Endothelial cell of umbilical vein (primary cell): ENCODE data around the gene IGSF9B. TPM values are rescaled to one million over a fixed set of nuclear protein-coding genes. Genes with fewer than 3 reads are reported as not detected.

Source experiments
- BruUV-seq: library from RNA; stranded (reverse); fragments of 400-500 nt; replicated peaks from 2 replicates; lab custom pipeline; 2021; lab: Mats Ljungman, UMichigan
- CTCF ChIA-PET: fragments of 300-600, 350-600 bp; sonication (Branson Sonifier 250); formaldehyde crosslinking; loops from one replicate; lab custom pipeline; 2021; ENCODE audit warnings: antibody characterized with exemption, inconsistent platforms; lab: Charles Lee
- POLR2A ChIA-PET: fragments of 300-600, 350-600 bp; sonication (Branson Sonifier 250); formaldehyde crosslinking; loops from one replicate; lab custom pipeline; 2021; ENCODE audit warnings: antibody characterized with exemption, inconsistent platforms; lab: Charles Lee
- DNase-seq: peaks from one replicate; pipeline ENCODE4 v3.0.0-alpha.2; 2011; ENCODE audit warnings: low read depth, low spot score
- FAIRE-seq: peaks from 2 replicates; lab custom pipeline; 2011; peaks lifted over from hg19 to GRCh38; lab: Jason Lieb, UNC
- H2AFZ ChIP-seq: 2 replicates; pipeline ENCODE4 v1.6.0; 2012; ENCODE audit warnings: low read depth, low read length, control low read depth, inconsistent platforms
- H3K27ac ChIP-seq: 2 replicates; pipeline ENCODE4 v1.5.1; 2011; ENCODE audit warnings: low read depth, mild to moderate bottlenecking, control low read depth, low read length, moderate library complexity; ENCODE audit not compliant: insufficient read depth
- H3K27me3 ChIP-seq, 2 experiments: 2 replicates each; pipeline versions ENCODE4 v1.6.0 to v1.6.1; 2011; ENCODE audit warnings: low read length in 2 of 2, mixed read lengths in 1 of 2; ENCODE audit not compliant: control insufficient read depth in 2 of 2, insufficient read depth in 2 of 2
- H3K36me3 ChIP-seq, 2 experiments: 2 replicates in 1 of 2; 3 replicates in 1 of 2; pipeline ENCODE4 v1.5.1; 2011; ENCODE audit warnings: low read length in 2 of 2, mild to moderate bottlenecking in 1 of 2, moderate library complexity in 1 of 2; ENCODE audit not compliant: control insufficient read depth in 2 of 2, insufficient read depth in 2 of 2; ENCODE audit errors: extremely low read depth in 1 of 2
- H3K4me1 ChIP-seq: 3 replicates; pipeline ENCODE4 v1.5.1; 2011; ENCODE audit warnings: mild to moderate bottlenecking, low read length; ENCODE audit not compliant: control insufficient read depth, insufficient read depth; ENCODE audit errors: extremely low read depth
- H3K4me2 ChIP-seq: 2 replicates; pipeline ENCODE4 v1.6.1; 2011; ENCODE audit warnings: low read length, control low read depth, mixed read lengths; ENCODE audit not compliant: insufficient read depth
- H3K4me3 ChIP-seq, 3 experiments: fragments of 200-600 bp in 1 of 3; sonication (generic), shearing (Covaris generic) in 1 of 3; replicated peaks in 1 of 3; 2 replicates each; pipeline ENCODE4 v1.5.1; 2011 to 2016; ENCODE audit warnings: control low read depth in 3 of 3, low read length in 3 of 3, mild to moderate bottlenecking in 2 of 3, inconsistent platforms in 1 of 3, low read depth in 1 of 3, moderate library complexity in 1 of 3; ENCODE audit not compliant: insufficient read depth in 1 of 3
- H3K79me2 ChIP-seq: 2 replicates; pipeline ENCODE4 v1.6.0; 2012; ENCODE audit warnings: low read length, inconsistent platforms; ENCODE audit not compliant: control insufficient read depth, insufficient read depth
- H3K9ac ChIP-seq: replicated peaks from 2 replicates; pipeline ENCODE3; 2011; ENCODE audit warnings: low read length, control low read depth; ENCODE audit not compliant: insufficient read depth; ENCODE audit errors: extremely low read depth
- H3K9me1 ChIP-seq: replicated peaks from 3 replicates; pipeline ENCODE4 v1.6.0; 2011; ENCODE audit warnings: mild to moderate bottlenecking, low read length; ENCODE audit not compliant: control insufficient read depth, insufficient read depth; ENCODE audit errors: extremely low read depth
- H3K9me3 ChIP-seq: replicated peaks from 2 replicates; pipeline ENCODE4 v1.5.1; 2012; ENCODE audit warnings: low read length, inconsistent platforms; ENCODE audit not compliant: control insufficient read depth, insufficient read depth
- H4K20me1 ChIP-seq: replicated peaks from 2 replicates; pipeline ENCODE3; 2011; ENCODE audit warnings: mild to moderate bottlenecking, low read length; ENCODE audit not compliant: control insufficient read depth, insufficient read depth; ENCODE audit errors: extremely low read depth
- EZH2 ChIP-seq: IDR thresholded peaks from 2 replicates; pipeline ENCODE4 v1.6.1; 2012; ENCODE audit warnings: borderline replicate concordance, low read depth, mild to moderate bottlenecking, moderate library complexity, low read length, inconsistent platforms; ENCODE audit not compliant: severe bottlenecking
- FOS ChIP-seq: IDR thresholded peaks from 2 replicates; pipeline ENCODE4 v1.6.1; 2011; ENCODE audit warnings: mild to moderate bottlenecking, low read length, moderate library complexity, borderline replicate concordance; ENCODE audit not compliant: insufficient read depth
- GATA2 ChIP-seq: IDR thresholded peaks from 2 replicates; pipeline ENCODE4 v1.7.0; 2011; ENCODE audit warnings: low read depth, mild to moderate bottlenecking, moderate library complexity, mixed read lengths, low read length; ENCODE audit not compliant: insufficient read length, insufficient read depth
- JUN ChIP-seq: IDR thresholded peaks from 2 replicates; pipeline ENCODE4 v1.6.1; 2011; ENCODE audit warnings: borderline replicate concordance, low read depth; ENCODE audit not compliant: insufficient read length, insufficient read depth
- MAX ChIP-seq: IDR thresholded peaks from 2 replicates; pipeline ENCODE4 v1.6.1; 2011; ENCODE audit not compliant: insufficient read depth, insufficient read length
- MYC ChIP-seq: IDR thresholded peaks from one replicate; pipeline ENCODE4 v1.6.1; 2011; ENCODE audit warnings: mild to moderate bottlenecking, low read depth, low read length
- POLR2A ChIP-seq: IDR thresholded peaks from 2 replicates; pipeline ENCODE4 v1.6.1; 2012; ENCODE audit warnings: low read depth, mild to moderate bottlenecking, control low read depth, low read length
- POLR2AphosphoS5 ChIP-seq: IDR thresholded peaks from 2 replicates; pipeline ENCODE4 v1.6.1; 2012; ENCODE audit warnings: low read depth, mild to moderate bottlenecking, control low read depth, low read length, moderate library complexity; ENCODE audit not compliant: insufficient read depth
- dilution Hi-C: fragments of 300-500 bp; cut with MboI; formaldehyde crosslinking; loops from one replicate; pipeline ENCODE4 v1.15.0; 2019; ENCODE audit warnings: low sequenced_read_pairs; ENCODE audit not compliant: extremely low pct_ligation_motif_present
- intact Hi-C: fragments of 100-400 bp; cut with micrococcal nuclease; formaldehyde crosslinking; loops from one replicate; pipeline ENCODE4 v1.10.0; 2022
- polyA plus RNA-seq, 4 experiments: library from polyadenylated mRNA; depleted of rRNA in 3 of 4; stranded (reverse) in 3 of 4; unstranded in 1 of 4; fragments of >200 nt; gene quantifications; 2 replicates each; pipeline versions ENCODE4 v1.2.1 to v1.2.3, GENCODE V29; 2011 to 2012; ENCODE audit warnings: missing spikeins in 1 of 4
- total RNA-seq: library from RNA; stranded (reverse); gene quantifications from 2 replicates; pipeline ENCODE4 v1.2.3, GENCODE V29; 2021
- TF ChIP-seq, protein P1 (sequence below), 2 donors: IDR thresholded peaks; 1 replicate in 1 of 2; 2 replicates in 1 of 2; pipeline ENCODE4 v1.5.1; 2011; ENCODE audit warnings: low read length in 2 of 2, mild to moderate bottlenecking in 2 of 2, moderate library complexity in 2 of 2, control low read depth in 1 of 2, inconsistent platforms in 1 of 2, low read depth in 1 of 2; ENCODE audit not compliant: insufficient read depth in 1 of 2; ENCODE audit errors: extremely low read depth in 1 of 2

Gene IGSF9B
- total and polyA plus RNA-seq, 2 donors (not counting 3 experiments of a cell fraction or from before 2014, with no cell fraction given) = 0.15 to 0.18 TPM

DNA sequence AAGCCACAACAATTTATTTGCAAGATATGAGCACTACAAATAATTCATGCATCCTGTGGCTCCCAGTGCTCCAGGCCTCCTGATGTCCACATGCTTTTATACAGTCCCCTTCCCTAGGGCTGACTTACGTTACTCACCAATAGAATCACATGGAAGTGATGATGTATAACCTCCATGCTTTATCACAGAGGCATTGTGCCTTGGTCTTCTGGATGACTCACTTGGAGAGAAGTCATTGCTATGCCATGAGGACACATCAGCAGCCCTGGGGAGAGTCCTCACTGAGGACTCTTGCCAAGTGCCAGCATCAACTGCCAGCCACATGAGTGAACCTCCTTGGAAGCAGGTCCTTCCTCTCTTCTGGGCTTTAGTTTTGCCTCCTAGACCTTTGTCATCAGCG is 22.0 kb upstream of the IGSF9B start:
- no peaks in the 10 kb centered on the region for H3K9me3 ChIP-seq
- H2AFZ ChIP-seq = no peak overlapping the region
- POLR2A ChIA-PET = no interaction called here
- CTCF ChIA-PET = no interaction called here
- H3K4me2 ChIP-seq = no peak overlapping the region
- no peaks in the 10 kb centered on the region for H4K20me1 ChIP-seq
- dilution Hi-C loops = no loop called here
- no TSS peak for BruUV-seq
- TF ChIP-seq MAX (no peak), MYC (no peak), FOS (no peak), JUN (no peak), EZH2 (no peak), POLR2A (no peak), POLR2AphosphoS5 (no peak), GATA2 (no peak)
- TF ChIP-seq, protein P1, sequence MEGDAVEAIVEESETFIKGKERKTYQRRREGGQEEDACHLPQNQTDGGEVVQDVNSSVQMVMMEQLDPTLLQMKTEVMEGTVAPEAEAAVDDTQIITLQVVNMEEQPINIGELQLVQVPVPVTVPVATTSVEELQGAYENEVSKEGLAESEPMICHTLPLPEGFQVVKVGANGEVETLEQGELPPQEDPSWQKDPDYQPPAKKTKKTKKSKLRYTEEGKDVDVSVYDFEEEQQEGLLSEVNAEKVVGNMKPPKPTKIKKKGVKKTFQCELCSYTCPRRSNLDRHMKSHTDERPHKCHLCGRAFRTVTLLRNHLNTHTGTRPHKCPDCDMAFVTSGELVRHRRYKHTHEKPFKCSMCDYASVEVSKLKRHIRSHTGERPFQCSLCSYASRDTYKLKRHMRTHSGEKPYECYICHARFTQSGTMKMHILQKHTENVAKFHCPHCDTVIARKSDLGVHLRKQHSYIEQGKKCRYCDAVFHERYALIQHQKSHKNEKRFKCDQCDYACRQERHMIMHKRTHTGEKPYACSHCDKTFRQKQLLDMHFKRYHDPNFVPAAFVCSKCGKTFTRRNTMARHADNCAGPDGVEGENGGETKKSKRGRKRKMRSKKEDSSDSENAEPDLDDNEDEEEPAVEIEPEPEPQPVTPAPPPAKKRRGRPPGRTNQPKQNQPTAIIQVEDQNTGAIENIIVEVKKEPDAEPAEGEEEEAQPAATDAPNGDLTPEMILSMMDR (IDR thresholded peaks at IDR 0.05; ENCODE audit: extremely low read depth in 1 of 2, insufficient read depth in 1 of 2, low read depth in 1 of 2, low read length in 2 of 2) = no peak
- DNase-seq (no peak), FAIRE-seq (no peak)
- H3K4me3 ChIP-seq = no peak overlapping the region
- intact Hi-C loops = no loop called here
- no peak overlapping the region for H3K27ac ChIP-seq
- no peaks in the 10 kb centered on the region for H3K79me2 ChIP-seq
- H3K9ac ChIP-seq = no peak overlapping the region
- H3K36me3 ChIP-seq = no peaks in the 10 kb centered on the region
- no peaks in the 10 kb centered on the region for H3K27me3 ChIP-seq
- H3K4me1 ChIP-seq = no peaks in the 10 kb centered on the region
- no peaks in the 10 kb centered on the region for H3K9me1 ChIP-seq
